Placental pericyte (primary cell): ENCODE measurements around the gene PDYN. TPM values are rescaled to one million over a fixed set of nuclear protein-coding genes. Genes with fewer than 3 reads are reported as not detected.

Experiments used
- total RNA-seq: library from RNA; depleted of rRNA; stranded (reverse); fragments of >200 nt; gene quantifications from 2 replicates; pipeline ENCODE4 v1.2.3, GENCODE V29; 2012

PDYN gene
- total RNA-seq = not detected in 2 replicates

DNA sequence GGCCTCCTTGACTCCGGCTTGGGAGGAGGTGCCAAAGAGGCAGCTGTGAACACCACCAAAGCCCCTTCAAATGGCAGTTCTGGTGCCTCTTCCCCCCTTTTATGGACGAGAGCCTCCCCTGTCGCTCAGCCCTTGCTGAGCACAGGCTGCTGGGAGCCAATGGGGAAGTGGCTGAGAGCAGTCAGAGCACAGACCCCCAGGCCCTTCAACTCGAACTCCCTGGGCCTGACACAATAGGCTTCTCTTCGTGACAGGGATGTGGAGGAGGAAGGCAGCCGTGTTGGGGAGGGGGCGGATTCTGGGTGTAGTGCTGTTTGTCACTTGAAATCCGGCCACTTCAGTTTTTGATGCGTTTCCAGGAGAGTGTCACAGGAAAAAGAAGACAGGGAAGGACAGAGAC lies at the start of gene PDYN:
Gene PDYN (minus strand): TSS at position 73 of the 400 bp plus-strand sequence. CDS start 10,974 bp downstream, outside the sequence.

Other genes starting within 250 kb of the PDYN start
- gene SIRPA, start 98.7 kb downstream of the PDYN start, total RNA-seq = 14.9 and 51.4 TPM in 2 replicates
- 17.3 and 28.1 TPM in 2 replicates for gene STK35, start 107.8 kb upstream of the PDYN start, total RNA-seq